Embryonic facial prominence (tissue), 1 donor: ENCODE measurements around the gene NTHL1.

Source experiments
- DNase-seq: peaks from one replicate; pipeline ENCODE4 v3.0.0-alpha.2; 2016; ENCODE audit errors: extremely low spot score

The NTHL1 gene

GRCh38 chr16:2009164-2009711, 38.4 kb downstream of the NTHL1 start:
- DNase-seq = no peak

GRCh38 chr16:2008631-2009163, 38.9 kb downstream of the NTHL1 start:
- no peak for DNase-seq

GRCh38 chr16:2008009-2008526, 39.6 kb downstream of the NTHL1 start:
- no peak for DNase-seq

GRCh38 chr16:2007081-2007836, 40.4 kb downstream of the NTHL1 start:
- no peak for DNase-seq

GRCh38 chr16:2006317-2006716, 41.3 kb downstream of the NTHL1 start:
- no peak for DNase-seq

- DNase-seq = no peak
Measured at GRCh38 chr16:2005646-2006045, 42.0 kb downstream of the NTHL1 start.

- no peak for DNase-seq
Measured at GRCh38 chr16:2004795-2005517, 42.7 kb downstream of the NTHL1 start.

GRCh38 chr16:2003827-2004641, 43.6 kb downstream of the NTHL1 start:
- DNase-seq = no peak

GRCh38 chr16:2003231-2003826, 44.3 kb downstream of the NTHL1 start:
- no peak for DNase-seq

- DNase-seq = no peak
Measured at GRCh38 chr16:2002406-2003230, 45.0 kb downstream of the NTHL1 start.

- no peak for DNase-seq
Measured at GRCh38 chr16:2001456-2002355, 45.9 kb downstream of the NTHL1 start.

GRCh38 chr16:2001035-2001434, 46.6 kb downstream of the NTHL1 start:
- DNase-seq = no peak

GRCh38 chr16:1999866-2000514, 47.6 kb downstream of the NTHL1 start:
- no peak for DNase-seq

GRCh38 chr16:1998852-1999801, 48.5 kb downstream of the NTHL1 start:
- no peak for DNase-seq

- DNase-seq = no peak
Measured at GRCh38 chr16:1998360-1998835, 49.2 kb downstream of the NTHL1 start.

GRCh38 chr16:1997494-1998359, 49.9 kb downstream of the NTHL1 start:
- no peak for DNase-seq
